ENCODE data around the gene LMTK2. TPM values are rescaled to one million over a fixed set of nuclear protein-coding genes. Genes with fewer than 3 reads are reported as not detected.

The LMTK2 gene
- total RNA-seq, 5 donors from 2014 or later (not counting 1 experiment from before 2014, with no cell fraction given): 15.4 to 26.8 (median 23.4) TPM

DNA sequence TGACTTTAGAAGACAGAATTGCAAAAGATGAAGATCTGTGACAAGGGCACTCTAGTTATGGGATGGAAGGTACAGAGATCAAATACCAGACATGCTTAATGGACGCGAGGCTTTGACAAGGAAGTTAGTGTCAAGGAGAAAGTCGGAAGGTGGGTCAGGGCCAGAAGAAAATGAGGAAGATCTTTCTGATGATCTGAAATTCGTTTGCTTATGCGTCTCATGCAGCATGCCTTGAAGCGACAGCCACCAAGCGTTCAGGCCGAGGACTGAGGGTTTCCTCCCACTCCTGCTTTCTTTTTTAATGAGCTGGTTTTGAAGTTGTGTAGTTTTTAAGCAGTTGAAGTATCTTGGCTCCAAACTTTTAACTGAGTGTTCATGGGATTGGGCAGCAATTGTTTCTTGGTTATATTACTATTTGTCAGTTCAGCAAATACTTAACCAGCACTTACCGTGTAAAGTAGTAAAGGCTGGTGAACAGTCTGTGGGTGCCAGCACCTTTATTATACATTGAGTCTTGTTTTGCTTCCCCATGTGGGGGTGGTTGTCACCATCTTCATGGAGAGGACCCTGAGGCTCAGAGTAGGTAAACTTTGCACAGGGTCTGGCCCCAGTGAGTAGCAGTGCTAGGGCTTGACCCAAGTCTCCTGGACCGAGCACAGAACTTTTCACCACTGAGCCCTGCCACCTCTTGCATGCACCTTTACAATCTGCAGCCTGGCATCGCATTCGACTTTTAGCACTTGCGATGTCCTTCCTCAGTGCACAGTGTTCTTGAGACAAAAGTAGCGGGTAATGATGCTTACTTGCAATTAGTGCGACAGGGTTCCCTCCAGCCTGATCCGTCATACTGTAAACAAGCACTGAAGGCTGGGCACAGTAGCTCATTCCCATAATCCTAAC is 90.3 kb downstream of the LMTK2 start:
- ChIA-PET POLR2A (no interaction called here), CTCF (no interaction called here)
- no peaks in the 10 kb centered on the region for H3K27me3 ChIP-seq (replicated peaks in 1 of 2; ENCODE audit: control insufficient read depth in 2 of 2, extremely low read depth in 1 of 2, insufficient read depth in 2 of 2, low read length in 1 of 2)
- Mint-ChIP-seq H3K27me3 (no peaks in the 10 kb centered on the region), H3K9me3 (peaks cover 0 to 6% (median 0%) of the 10 kb centered on the region in 3 donors), H3K36me3 (peaks cover 47% of the 10 kb centered on the region), H3K4me3 (no peak overlapping the region), H3K4me1 (peaks cover 25 to 34% (median 28%) of the 10 kb centered on the region in 3 donors), H3K27ac (peak overlapping the region; percentile 41 to 66)
- H3K4me1 ChIP-seq (ENCODE audit: control insufficient read depth in 1 of 2, extremely low read depth in 1 of 2, insufficient read depth in 2 of 2, low read length in 2 of 2): peaks cover 8 to 21% of the 10 kb centered on the region in 2 experiments
- DNase-seq (no peak), ATAC-seq (replicated peaks in 1 of 4) (no peak)
- no peak overlapping the region for H3K27ac ChIP-seq (ENCODE audit: low read length)
- no peak overlapping the region for H3K4me3 ChIP-seq (ENCODE audit: control insufficient read depth in 1 of 2, extremely low read depth in 1 of 2, low read length in 1 of 2)
- H3K36me3 ChIP-seq (ENCODE audit: control insufficient read depth in 2 of 2, extremely low read depth in 1 of 2, insufficient read depth in 1 of 2, low read length in 1 of 2): peaks cover 15 to 37% of the 10 kb centered on the region in 2 donors
- WGBS (ENCODE audit: insufficient coverage): 98% methylated on average over 9 of the region's 16 CpGs
- no peaks in the 10 kb centered on the region for H3K9me3 ChIP-seq

DNA sequence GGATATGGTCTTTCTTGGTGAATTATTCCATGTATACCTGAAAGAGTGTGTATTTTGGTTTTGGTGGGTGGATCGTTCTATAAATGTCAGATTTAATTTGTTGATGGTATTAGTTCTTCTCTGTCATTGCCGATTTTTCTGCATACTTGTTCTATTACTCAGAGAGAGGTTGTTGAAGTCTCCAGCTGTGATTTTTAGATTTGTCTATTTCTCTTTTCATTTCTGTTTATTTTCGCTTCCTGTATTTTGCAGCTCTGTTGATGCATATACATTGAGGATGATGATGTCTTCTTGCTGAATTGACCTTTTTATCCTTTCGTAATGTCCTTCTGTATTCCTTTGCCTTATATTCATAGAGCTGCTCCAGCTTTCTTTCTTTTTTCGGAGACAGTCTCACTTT is 92.5 kb downstream of the LMTK2 start:
- ATAC-seq (replicated peaks in 1 of 4): no peak
- Histone ChIP-seq H3K4me1 (ENCODE audit: control insufficient read depth in 1 of 2, extremely low read depth in 1 of 2, insufficient read depth in 2 of 2, low read length in 2 of 2) (peaks cover 28 to 33% of the 10 kb centered on the region in 2 experiments), H3K27ac (ENCODE audit: low read length) (no peak overlapping the region), H3K36me3 (ENCODE audit: control insufficient read depth in 2 of 2, extremely low read depth in 1 of 2, insufficient read depth in 1 of 2, low read length in 1 of 2) (peaks cover 6 to 20% of the 10 kb centered on the region in 2 donors), H3K4me3 (ENCODE audit: control insufficient read depth in 1 of 2, extremely low read depth in 1 of 2, low read length in 1 of 2) (no peak overlapping the region), H3K9me3 (no peaks in the 10 kb centered on the region), H3K27me3 (replicated peaks in 1 of 2; ENCODE audit: control insufficient read depth in 2 of 2, extremely low read depth in 1 of 2, insufficient read depth in 2 of 2, low read length in 1 of 2) (no peaks in the 10 kb centered on the region)
- Mint-ChIP-seq H3K36me3 (peaks cover 33% of the 10 kb centered on the region), H3K4me3 (peak overlapping the region in 1 of 3 donors; percentile 21), H3K4me1 (peaks cover 45 to 56% (median 48%) of the 10 kb centered on the region in 3 donors), H3K27me3 (no peaks in the 10 kb centered on the region), H3K27ac (no peak overlapping the region), H3K9me3 (peaks cover 0 to 6% (median 0%) of the 10 kb centered on the region in 3 donors)
- DNase-seq: no peak
- ChIA-PET CTCF (interaction anchor here in 1 of 2 donors (0.6 kb wide), 1 partner anchor 167 kb away, joined by 6 read pairs; no protein-coding TSS in a partner anchor), POLR2A (no interaction called here)
- WGBS (ENCODE audit: insufficient coverage): 100% methylated on average over 2 of the region's 5 CpGs

DNA sequence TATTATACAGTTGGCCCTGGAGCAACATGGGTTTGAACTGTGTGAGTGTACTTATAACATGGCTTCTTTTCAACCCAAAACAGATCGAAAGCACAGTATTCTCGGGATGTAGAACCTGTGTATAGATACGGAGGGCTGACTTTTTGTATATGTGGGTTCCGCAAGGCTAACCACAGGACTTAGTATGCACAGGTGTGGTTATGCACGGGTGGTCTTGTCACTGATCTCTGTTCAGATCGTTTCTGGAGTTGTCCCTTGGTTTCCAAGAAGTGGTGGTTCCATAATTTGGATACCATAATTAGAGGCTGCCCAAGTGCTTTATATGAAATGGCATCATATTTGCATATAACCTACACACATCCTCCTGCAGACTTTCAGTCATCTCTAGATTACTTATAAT is 93.7 kb downstream of the LMTK2 start:
- no peaks in the 10 kb centered on the region for H3K9me3 ChIP-seq
- H3K27ac ChIP-seq (ENCODE audit: low read length): no peak overlapping the region
- POLR2A ChIA-PET: no interaction called here
- peak in 1 of 4 experiments; percentile 5 for ATAC-seq (replicated peaks in 1 of 4)
- H3K4me3 ChIP-seq (ENCODE audit: control insufficient read depth in 1 of 2, extremely low read depth in 1 of 2, low read length in 1 of 2): no peak overlapping the region
- peak overlapping the region; percentile 36 to 94 for H3K27ac Mint-ChIP-seq
- H3K27me3 Mint-ChIP-seq: no peaks in the 10 kb centered on the region
- H3K4me1 Mint-ChIP-seq: peaks cover 54 to 67% (median 56%) of the 10 kb centered on the region in 3 donors
- DNase-seq: no peak
- peaks cover 4 to 19% of the 10 kb centered on the region in 2 donors for H3K36me3 ChIP-seq (ENCODE audit: control insufficient read depth in 2 of 2, extremely low read depth in 1 of 2, insufficient read depth in 1 of 2, low read length in 1 of 2)
- peaks cover 33 to 39% of the 10 kb centered on the region in 2 experiments for H3K4me1 ChIP-seq (ENCODE audit: control insufficient read depth in 1 of 2, extremely low read depth in 1 of 2, insufficient read depth in 2 of 2, low read length in 2 of 2)
- H3K4me3 Mint-ChIP-seq: peak overlapping the region in 1 of 3 donors; percentile 83
- CTCF ChIA-PET: no interaction called here
- H3K36me3 Mint-ChIP-seq: peaks cover 34% of the 10 kb centered on the region
- H3K27me3 ChIP-seq (replicated peaks in 1 of 2; ENCODE audit: control insufficient read depth in 2 of 2, extremely low read depth in 1 of 2, insufficient read depth in 2 of 2, low read length in 1 of 2): no peaks in the 10 kb centered on the region
- peaks cover 0 to 6% (median 0%) of the 10 kb centered on the region in 3 donors for H3K9me3 Mint-ChIP-seq
- WGBS (ENCODE audit: insufficient coverage): 39% methylated on average over 4 of the region's 6 CpGs

DNA sequence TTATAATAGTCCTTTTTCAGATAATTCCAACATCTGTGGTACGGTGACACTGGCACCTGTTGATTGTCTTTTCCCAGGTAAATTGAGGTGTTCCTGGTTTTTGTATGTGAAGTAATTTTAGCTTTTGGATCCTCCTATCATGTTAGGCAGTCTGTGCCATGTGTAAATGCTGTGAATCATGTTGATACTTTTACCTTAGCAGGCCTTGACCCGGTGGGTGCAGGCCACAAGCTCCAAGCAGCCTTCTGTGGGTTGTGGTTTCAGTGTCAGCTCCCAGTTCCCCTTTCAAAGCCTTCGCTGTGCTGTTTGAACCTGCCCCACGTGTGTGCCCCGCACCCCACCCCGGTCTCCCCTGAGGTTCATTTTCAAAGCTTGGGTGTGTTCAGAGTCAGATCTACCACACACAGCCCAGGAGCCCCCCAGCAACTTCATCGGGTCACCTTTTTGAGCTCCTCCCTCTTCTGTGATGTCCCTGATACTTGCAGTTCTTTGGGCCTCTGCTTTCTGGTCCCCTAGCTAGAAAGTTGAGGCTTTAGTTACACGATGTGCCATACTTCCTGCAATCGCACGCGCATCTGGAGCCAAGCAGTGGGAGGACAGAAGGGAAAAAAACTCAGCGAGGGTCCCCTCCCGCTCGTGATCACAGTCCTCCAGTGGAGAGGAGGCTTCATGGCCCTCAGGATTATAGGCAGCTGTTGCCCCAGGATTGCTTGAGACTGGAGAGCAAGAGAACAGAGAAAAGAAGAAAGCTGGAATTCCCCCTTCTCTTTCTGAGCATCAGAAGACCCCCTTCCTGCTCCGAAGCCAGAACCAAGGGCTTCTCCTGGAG is 95.9 kb downstream of the LMTK2 start:
- peaks cover 0 to 6% (median 0%) of the 10 kb centered on the region in 3 donors for H3K9me3 Mint-ChIP-seq
- 4% methylated on average over 10 of the region's 15 CpGs for WGBS (ENCODE audit: insufficient coverage)
- Histone ChIP-seq H3K36me3 (ENCODE audit: control insufficient read depth in 2 of 2, extremely low read depth in 1 of 2, insufficient read depth in 1 of 2, low read length in 1 of 2) (peaks cover 16 to 30% of the 10 kb centered on the region in 2 donors), H3K27me3 (replicated peaks in 1 of 2; ENCODE audit: control insufficient read depth in 2 of 2, extremely low read depth in 1 of 2, insufficient read depth in 2 of 2, low read length in 1 of 2) (no peaks in the 10 kb centered on the region), H3K9me3 (no peaks in the 10 kb centered on the region), H3K27ac (ENCODE audit: low read length) (peak overlapping the region; percentile 30), H3K4me3 (ENCODE audit: control insufficient read depth in 1 of 2, extremely low read depth in 1 of 2, low read length in 1 of 2) (peak overlapping the region; percentile 1 to 12), H3K4me1 (ENCODE audit: control insufficient read depth in 1 of 2, extremely low read depth in 1 of 2, insufficient read depth in 2 of 2, low read length in 2 of 2) (peaks cover 33 to 40% of the 10 kb centered on the region in 2 experiments)
- H3K27me3 Mint-ChIP-seq: no peaks in the 10 kb centered on the region
- ATAC-seq (replicated peaks in 1 of 4): peak; percentile 82 to 91 (median 90)
- peaks cover 56 to 77% (median 60%) of the 10 kb centered on the region in 3 donors for H3K4me1 Mint-ChIP-seq
- H3K36me3 Mint-ChIP-seq: peaks cover 42% of the 10 kb centered on the region
- peak; percentile 35 to 77 (median 57) for DNase-seq
- POLR2A ChIA-PET: interaction anchor here (0.6 kb wide), 2 partner anchors 242 to 695 kb away, joined by 4 read pairs; no protein-coding TSS in a partner anchor
- CTCF ChIA-PET: interaction anchor here in 1 of 2 donors (0.6 to 1.4 kb wide), 3 partner anchors 29 to 61 kb away, joined by 3 to 4 read pairs (median 3); no protein-coding TSS in a partner anchor
- peak overlapping the region; percentile 82 to 94 for H3K27ac Mint-ChIP-seq
- peak overlapping the region; percentile 71 to 83 (median 74) for H3K4me3 Mint-ChIP-seq

DNA sequence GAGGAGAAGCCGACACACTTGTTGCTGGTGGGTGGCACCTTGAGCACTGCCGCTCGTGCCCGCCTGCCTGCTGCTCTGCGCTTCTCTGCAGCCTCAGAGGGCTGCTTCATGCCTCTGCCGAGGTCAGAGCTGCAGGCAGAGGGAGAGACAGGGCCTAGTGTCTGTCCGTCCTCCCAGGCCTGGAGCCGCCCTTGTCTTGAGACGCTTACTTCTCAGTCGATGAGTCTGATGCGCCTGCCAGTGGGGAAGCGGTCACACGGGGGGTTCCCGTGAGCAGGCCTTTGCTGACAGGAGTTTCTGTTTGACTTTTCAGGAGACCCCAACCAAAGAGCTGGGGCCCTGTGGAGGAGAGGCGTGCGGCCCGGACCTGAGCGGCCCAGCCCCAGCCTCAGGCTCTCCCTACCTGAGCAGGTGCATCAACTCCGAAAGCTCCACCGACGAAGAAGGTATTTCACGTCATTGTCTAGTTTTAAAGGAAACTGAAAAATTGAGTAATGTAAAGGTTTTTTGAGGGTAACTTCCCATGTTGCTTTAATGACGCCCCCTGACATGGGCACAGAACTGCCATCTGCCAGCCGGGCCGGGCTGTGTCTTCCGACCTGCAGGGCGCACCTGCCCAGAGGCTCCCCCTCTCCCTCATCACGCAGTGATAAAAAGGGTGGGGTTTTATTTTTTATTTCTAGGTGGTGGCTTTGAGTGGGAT is 96.8 kb downstream of the LMTK2 start:
- peak overlapping the region; percentile 12 for H3K4me3 ChIP-seq (ENCODE audit: control insufficient read depth in 1 of 2, extremely low read depth in 1 of 2, low read length in 1 of 2)
- CTCF ChIA-PET: interaction anchor here in 1 of 2 donors (0.5 to 1.4 kb wide), 2 partner anchors 37 to 232 kb away, joined by 4 to 5 read pairs; no protein-coding TSS in a partner anchor
- peak overlapping the region; percentile 30 for H3K27ac ChIP-seq (ENCODE audit: low read length)
- no peak for DNase-seq
- no peaks in the 10 kb centered on the region for H3K27me3 ChIP-seq (replicated peaks in 1 of 2; ENCODE audit: control insufficient read depth in 2 of 2, extremely low read depth in 1 of 2, insufficient read depth in 2 of 2, low read length in 1 of 2)
- peak overlapping the region in 2 of 3 donors; percentile 28 to 83 for H3K4me3 Mint-ChIP-seq
- 85% methylated on average over 18 of the region's 28 CpGs for WGBS (ENCODE audit: insufficient coverage)
- peaks cover 33 to 40% of the 10 kb centered on the region in 2 experiments for H3K4me1 ChIP-seq (ENCODE audit: control insufficient read depth in 1 of 2, extremely low read depth in 1 of 2, insufficient read depth in 2 of 2, low read length in 2 of 2)
- peaks cover 37% of the 10 kb centered on the region for H3K36me3 Mint-ChIP-seq
- no peaks in the 10 kb centered on the region for H3K27me3 Mint-ChIP-seq
- peak in 2 of 4 experiments; percentile 14 to 23 for ATAC-seq (replicated peaks in 1 of 4)
- H3K36me3 ChIP-seq (ENCODE audit: control insufficient read depth in 2 of 2, extremely low read depth in 1 of 2, insufficient read depth in 1 of 2, low read length in 1 of 2): peaks cover 16 to 31% of the 10 kb centered on the region in 2 donors
- H3K9me3 Mint-ChIP-seq: peaks cover 0 to 6% (median 0%) of the 10 kb centered on the region in 3 donors
- H3K27ac Mint-ChIP-seq: peak overlapping the region; percentile 72 to 94
- POLR2A ChIA-PET: interaction anchor here (0.6 kb wide), 2 partner anchors 243 to 696 kb away, joined by 4 read pairs; no protein-coding TSS in a partner anchor
- H3K4me1 Mint-ChIP-seq: peaks cover 54 to 72% (median 60%) of the 10 kb centered on the region in 3 donors
- H3K9me3 ChIP-seq: no peaks in the 10 kb centered on the region

Measured in T-cell (primary cell).